RWPE1 (cell line): ENCODE data around the gene CENPK.
"Not testable (repeated sequence)": the region's sequence is repeated elsewhere in the genome, so short reads cannot be mapped to it uniquely, and the experiment has no call there.

Experiments used
- CTCF ChIA-PET: fragments of 350-600 bp; sonication (Branson Sonifier 250); formaldehyde crosslinking; extraction: SDS; loops from one replicate; lab custom pipeline; 2021; lab: Yijun Ruan, JAX
- POLR2A ChIA-PET: fragments of 400-600 bp; formaldehyde crosslinking; extraction: SDS; loops from one replicate; lab custom pipeline; 2020; ENCODE audit warnings: antibody characterized with exemption; ENCODE audit not compliant: low non-redundant PET; lab: Yijun Ruan, JAX
- DNase-seq: peaks from one replicate; pipeline ENCODE4 v3.0.0; 2012; ENCODE audit warnings: low spot score
- H3K27ac ChIP-seq: fragments of 450-650 bp; 2 replicates; pipeline ENCODE4 v1.5.1; 2017
- TF ChIP-seq, protein P1 (sequence below): fragments of 450-650 bp; conservative IDR thresholded peaks from 2 replicates; pipeline ENCODE4 v1.5.1; 2017; ENCODE audit warnings: low read depth, mild to moderate bottlenecking

The CENPK gene

DNA sequence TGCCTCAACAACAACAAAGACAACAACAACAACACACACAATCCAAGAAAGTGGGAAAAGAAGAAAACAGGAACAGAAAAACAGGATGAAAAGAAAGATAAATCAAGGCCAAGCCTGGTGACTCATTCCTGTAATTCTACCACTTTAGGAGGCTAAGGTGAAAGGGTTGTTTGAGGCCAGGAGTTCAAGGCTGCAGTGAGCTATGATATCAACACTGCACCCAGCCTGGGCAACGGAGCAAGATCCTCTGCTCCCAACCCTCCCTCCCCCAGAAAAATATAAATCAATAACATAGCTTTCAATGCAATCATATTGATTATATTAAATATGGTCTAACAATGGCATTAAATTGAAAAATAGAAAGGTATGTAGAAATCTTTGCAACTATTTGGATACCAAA is 32.1 kb downstream of the CENPK start:
- TF ChIP-seq, protein P1, sequence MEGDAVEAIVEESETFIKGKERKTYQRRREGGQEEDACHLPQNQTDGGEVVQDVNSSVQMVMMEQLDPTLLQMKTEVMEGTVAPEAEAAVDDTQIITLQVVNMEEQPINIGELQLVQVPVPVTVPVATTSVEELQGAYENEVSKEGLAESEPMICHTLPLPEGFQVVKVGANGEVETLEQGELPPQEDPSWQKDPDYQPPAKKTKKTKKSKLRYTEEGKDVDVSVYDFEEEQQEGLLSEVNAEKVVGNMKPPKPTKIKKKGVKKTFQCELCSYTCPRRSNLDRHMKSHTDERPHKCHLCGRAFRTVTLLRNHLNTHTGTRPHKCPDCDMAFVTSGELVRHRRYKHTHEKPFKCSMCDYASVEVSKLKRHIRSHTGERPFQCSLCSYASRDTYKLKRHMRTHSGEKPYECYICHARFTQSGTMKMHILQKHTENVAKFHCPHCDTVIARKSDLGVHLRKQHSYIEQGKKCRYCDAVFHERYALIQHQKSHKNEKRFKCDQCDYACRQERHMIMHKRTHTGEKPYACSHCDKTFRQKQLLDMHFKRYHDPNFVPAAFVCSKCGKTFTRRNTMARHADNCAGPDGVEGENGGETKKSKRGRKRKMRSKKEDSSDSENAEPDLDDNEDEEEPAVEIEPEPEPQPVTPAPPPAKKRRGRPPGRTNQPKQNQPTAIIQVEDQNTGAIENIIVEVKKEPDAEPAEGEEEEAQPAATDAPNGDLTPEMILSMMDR = no peak
- ChIA-PET POLR2A (no interaction called here), CTCF (interaction anchor here (0.6 to 0.7 kb wide), 2 partner anchors 497 to 1244 kb away, joined by 4 to 5 read pairs; no protein-coding TSS in a partner anchor)
- DNase-seq = no peak
- no peak overlapping the region for H3K27ac ChIP-seq

DNA sequence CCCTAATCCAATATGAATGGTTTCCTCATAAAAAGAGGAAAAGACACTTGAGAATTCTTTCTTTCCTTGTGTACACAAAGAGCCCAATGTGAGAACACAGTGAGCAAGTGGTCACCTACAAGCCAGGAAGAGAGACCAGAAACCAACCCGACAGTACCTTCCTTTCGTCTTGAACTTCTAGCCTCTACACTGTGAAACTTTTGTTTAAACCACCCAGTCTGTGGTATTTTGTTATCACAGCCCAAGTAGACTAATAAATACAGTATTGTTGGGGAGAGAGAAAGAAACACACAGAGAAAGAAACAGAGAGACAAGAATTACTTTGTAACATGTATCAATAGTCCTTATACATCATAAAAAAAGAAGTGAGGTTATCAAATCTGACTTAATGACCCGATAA is 37.2 kb downstream of the CENPK start:
- no peak overlapping the region for H3K27ac ChIP-seq
- CTCF ChIA-PET = interaction anchor here (0.6 kb wide), 1 partner anchor 24 kb away, joined by 3 read pairs; no protein-coding TSS in a partner anchor
- TF ChIP-seq, protein P1 = no peak
- POLR2A ChIA-PET = no interaction called here
- DNase-seq = no peak

DNA sequence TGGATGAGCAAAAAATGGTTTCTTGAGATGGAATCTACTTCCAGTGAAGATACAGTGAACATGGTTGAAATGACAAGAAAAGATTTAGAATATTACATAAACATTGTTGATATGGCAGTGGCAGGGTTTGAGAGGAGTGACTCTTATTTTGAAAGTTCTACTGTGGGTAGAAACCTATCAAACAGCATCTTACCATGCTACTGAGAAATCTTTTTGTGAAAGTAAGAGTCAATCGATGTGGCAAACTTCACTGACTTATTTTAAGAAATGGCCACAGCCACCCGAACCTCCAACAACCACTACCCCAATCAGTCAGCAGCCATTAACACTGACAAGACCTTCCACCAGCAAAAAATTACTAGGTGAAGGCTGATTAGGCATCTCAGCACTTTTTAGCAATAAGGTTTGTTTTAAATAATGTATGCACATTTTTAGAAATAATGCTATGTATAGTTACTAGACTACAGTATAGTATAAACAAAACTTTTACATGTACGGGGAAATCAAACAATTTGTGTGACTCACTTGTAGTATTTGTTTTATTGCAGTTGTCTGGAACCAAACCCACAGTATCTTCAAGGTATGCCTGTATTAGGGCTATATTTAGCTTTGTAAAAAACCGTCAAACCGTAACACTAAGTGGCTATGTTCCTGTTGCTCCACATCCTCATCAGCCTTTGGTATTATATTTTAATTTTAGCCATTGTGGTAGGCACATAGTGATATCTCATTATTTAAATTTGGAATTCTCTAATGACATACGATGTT is 50.6 kb downstream of the CENPK start:
- no peak overlapping the region for H3K27ac ChIP-seq
- ChIA-PET POLR2A (no interaction called here), CTCF (no interaction called here)
- TF ChIP-seq, protein P1 = no peak
- DNase-seq = no peak

DNA sequence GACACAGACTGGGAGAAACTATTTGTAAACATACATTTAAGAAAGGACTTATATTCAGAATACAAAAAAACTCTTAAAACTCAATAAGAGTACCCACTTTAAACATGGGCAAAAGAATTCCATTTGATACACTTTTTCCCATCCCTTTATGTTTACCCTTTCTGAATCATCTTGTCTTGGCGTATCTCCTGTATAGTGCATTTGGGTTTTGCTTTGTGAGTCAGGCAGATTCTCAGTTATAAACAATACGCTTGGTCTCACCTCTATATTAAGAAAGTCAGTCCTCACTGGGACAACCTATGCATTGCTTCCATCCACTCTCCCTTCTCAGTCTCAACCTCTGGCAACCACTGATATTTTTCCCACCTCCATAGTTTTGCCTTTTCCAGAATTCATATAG is 54.0 kb downstream of the CENPK start:
- ChIA-PET CTCF (no interaction called here), POLR2A (no interaction called here)
- H3K27ac ChIP-seq = no peak overlapping the region
- TF ChIP-seq, protein P1 = no peak
- DNase-seq = no peak

DNA sequence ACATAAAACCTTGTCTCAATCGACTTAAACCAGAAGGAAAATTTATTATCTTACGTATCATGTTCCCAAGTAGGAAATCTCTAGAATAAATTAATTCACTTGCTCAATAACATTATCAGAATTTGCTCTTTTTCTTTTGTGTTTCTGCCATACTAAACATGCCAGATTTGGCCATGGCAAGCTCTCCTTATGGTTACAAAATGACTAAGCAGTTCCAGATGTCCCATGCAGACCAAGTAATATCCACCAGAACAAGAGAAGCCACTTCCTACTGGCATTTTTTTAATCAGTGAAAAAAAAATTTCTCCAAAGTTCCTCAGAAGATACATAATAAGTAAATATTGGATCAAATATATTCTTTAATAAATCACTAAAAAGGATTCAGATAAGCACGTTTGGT is 56.0 kb downstream of the CENPK start:
- ChIA-PET POLR2A (interaction anchor here (0.6 kb wide), 1 partner anchor 677 kb away, joined by 3 read pairs; no protein-coding TSS in a partner anchor), CTCF (interaction anchor here (0.6 kb wide), 1 partner anchor 1358 kb away, joined by 3 read pairs; no protein-coding TSS in a partner anchor)
- TF ChIP-seq, protein P1 = no peak
- no peak for DNase-seq
- no peak overlapping the region for H3K27ac ChIP-seq

DNA sequence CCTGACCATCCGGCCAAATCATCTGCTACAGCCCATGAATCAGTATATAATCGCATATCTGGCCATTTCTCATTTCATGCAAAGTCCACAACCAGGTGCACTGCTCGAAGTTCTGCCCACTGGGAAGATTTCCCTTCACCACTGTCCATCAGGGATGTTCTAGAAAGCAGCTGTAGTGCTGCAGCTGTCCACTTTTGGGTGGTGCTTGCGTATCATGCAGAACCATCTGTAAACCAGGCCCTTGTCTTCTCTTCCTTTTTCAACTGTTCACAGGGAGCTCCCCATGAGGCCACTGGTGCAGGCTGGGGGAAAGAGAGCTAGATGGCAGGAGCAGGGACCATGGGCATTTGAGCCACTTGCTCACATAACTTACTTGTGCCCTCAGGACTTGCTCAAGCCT is 73.8 kb downstream of the CENPK start:
- TF ChIP-seq, protein P1 = no peak
- ChIA-PET CTCF (no interaction called here), POLR2A (no interaction called here)
- no peak for DNase-seq
- H3K27ac ChIP-seq = no peak overlapping the region

DNA sequence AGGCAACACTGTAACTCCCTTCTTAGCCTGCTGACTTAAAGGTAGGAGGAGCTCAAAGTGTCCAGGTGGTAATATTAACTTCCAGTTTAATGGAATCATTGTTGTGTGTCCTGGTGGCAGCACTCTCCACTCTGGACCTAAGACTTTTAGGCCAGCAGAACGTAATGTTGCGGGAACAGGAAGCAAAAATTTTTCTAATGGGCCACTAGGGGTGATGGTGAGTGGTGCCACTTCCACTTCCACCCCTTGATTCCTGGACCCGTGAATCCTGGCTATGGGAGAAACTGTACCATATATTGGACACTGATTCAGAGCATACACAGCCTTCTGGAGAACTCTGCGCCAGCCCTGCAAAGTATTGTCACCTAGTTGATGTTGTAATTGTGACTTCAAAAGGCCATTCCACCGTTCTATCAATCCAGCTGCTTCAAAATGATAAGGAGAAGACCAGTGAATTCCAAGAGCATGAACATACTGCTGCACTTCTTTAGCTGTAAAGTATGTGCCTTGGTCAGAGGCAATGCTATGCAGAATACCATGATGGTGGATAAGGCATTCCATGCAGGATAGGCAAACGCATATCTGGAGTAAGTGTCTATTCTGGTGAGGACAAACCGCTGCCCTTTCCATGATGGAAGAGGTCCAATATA is 74.8 kb downstream of the CENPK start:
- POLR2A ChIA-PET, H3K27ac ChIP-seq, DNase-seq, CTCF ChIA-PET: not testable (repeated sequence)

DNA sequence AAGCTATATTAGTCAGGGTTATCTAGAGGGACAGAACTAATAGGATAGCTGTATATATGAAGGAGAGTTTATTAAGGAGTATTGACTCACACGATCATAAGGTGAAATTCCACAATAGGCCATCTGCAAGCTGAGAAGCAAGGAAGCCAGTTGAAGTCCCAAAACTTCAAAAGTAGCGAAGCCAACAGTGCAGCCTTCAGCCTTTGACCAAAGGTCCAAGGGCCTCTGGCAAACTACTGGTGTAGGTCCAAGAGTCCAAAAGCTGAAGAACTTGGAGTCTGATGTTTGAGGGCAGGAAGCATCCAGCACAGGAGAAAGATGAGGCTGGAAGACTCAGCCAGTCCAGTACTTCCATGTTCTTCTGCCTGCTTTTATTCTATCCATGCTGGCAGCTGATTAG is 76.2 kb downstream of the CENPK start:
- POLR2A ChIA-PET, H3K27ac ChIP-seq, DNase-seq: not testable (repeated sequence)
- CTCF ChIA-PET = interaction anchor here (0.6 to 1.2 kb wide), 5 partner anchors 19 to 702 kb away, joined by 3 to 5 read pairs (median 3); no protein-coding TSS in a partner anchor
